ENCODE data around the gene ZC3H7B.

- TF ChIP-seq MAX (IDR thresholded peaks at IDR 0.05; ENCODE audit: low read depth, low read length), result no peak
- no peak for TF ChIP-seq CTCF (IDR thresholded peaks at IDR 0.05; ENCODE audit: low read depth, low read length)
These were observed 37.6 kb upstream of the ZC3H7B start for GRCh38 chr22:41263704-41264103.

Measured in NB4 (cell line).